H54 (cell line): ENCODE data around the gene TRAP1.

Experiments
- DNase-seq: peaks from one replicate; pipeline ENCODE4 v3.0.0; 2011; ENCODE audit warnings: low spot score, mixed read lengths; ENCODE audit not compliant: insufficient read length
- FAIRE-seq: peaks from 3 replicates; lab custom pipeline; 2011; peaks lifted over from hg19 to GRCh38; lab: Jason Lieb, UNC
- POLR2A ChIP-seq: IDR thresholded peaks from 2 replicates; pipeline ENCODE4 v1.6.1; 2011; ENCODE audit warnings: low read depth, mild to moderate bottlenecking, low read length

The TRAP1 gene

GRCh38 chr16:3687792-3688191 is 29.5 kb downstream of the TRAP1 start:
- FAIRE-seq (no peak), DNase-seq (no peak)
- TF ChIP-seq POLR2A = no peak

- no peak for TF ChIP-seq POLR2A
- FAIRE-seq (no peak), DNase-seq (no peak)
Observed at GRCh38 chr16:3687021-3687420, 30.3 kb downstream of the TRAP1 start.

- TF ChIP-seq POLR2A = no peak
- FAIRE-seq (no peak), DNase-seq (no peak)
Observed at GRCh38 chr16:3681206-3681605, 36.1 kb downstream of the TRAP1 start.

- no peak for TF ChIP-seq POLR2A
- no peak for FAIRE-seq
Observed at GRCh38 chr16:3677994-3678393, 39.3 kb downstream of the TRAP1 start.

GRCh38 chr16:3675601-3676130 is 41.7 kb downstream of the TRAP1 start:
- TF ChIP-seq POLR2A = no peak
- DNase-seq = no peak
- no peak for FAIRE-seq

More at GRCh38 chr16:3677994-3678393, 39.3 kb downstream of the TRAP1 start:
- DNase-seq = no peak

GRCh38 chr16:3674513-3675295 is 42.6 kb downstream of the TRAP1 start:
- no peak for DNase-seq
- FAIRE-seq = no peak
- no peak for TF ChIP-seq POLR2A

GRCh38 chr16:3673676-3674377 is 43.5 kb downstream of the TRAP1 start:
- FAIRE-seq (no peak), DNase-seq (no peak)
- no peak for TF ChIP-seq POLR2A

GRCh38 chr16:3673201-3673600 is 44.1 kb downstream of the TRAP1 start:
- no peak for TF ChIP-seq POLR2A
- DNase-seq (no peak), FAIRE-seq (no peak)

- DNase-seq (no peak), FAIRE-seq (no peak)
- no peak for TF ChIP-seq POLR2A
Observed at GRCh38 chr16:3672571-3673041, 44.7 kb downstream of the TRAP1 start.

GRCh38 chr16:3671424-3671823 is 45.9 kb downstream of the TRAP1 start:
- DNase-seq = no peak
- FAIRE-seq = no peak
- TF ChIP-seq POLR2A = no peak

GRCh38 chr16:3670711-3671110 is 46.6 kb downstream of the TRAP1 start:
- no peak for TF ChIP-seq POLR2A
- no peak for DNase-seq
- no peak for FAIRE-seq

GRCh38 chr16:3669082-3669481 is 48.2 kb downstream of the TRAP1 start:
- DNase-seq (no peak), FAIRE-seq (no peak)
- no peak for TF ChIP-seq POLR2A

GRCh38 chr16:3668626-3669025 is 48.7 kb downstream of the TRAP1 start:
- DNase-seq (no peak), FAIRE-seq (no peak)
- no peak for TF ChIP-seq POLR2A

- no peak for TF ChIP-seq POLR2A
- DNase-seq (no peak), FAIRE-seq (no peak)
Observed at GRCh38 chr16:3665508-3665907, 51.8 kb downstream of the TRAP1 start.

- FAIRE-seq (no peak), DNase-seq (no peak)
- TF ChIP-seq POLR2A = no peak
Observed at GRCh38 chr16:3664187-3664896, 53.0 kb downstream of the TRAP1 start.
